ENCODE results near the gene MTHFD1L.

Gene MTHFD1L

GRCh38 chr6:150866147-150866990 lies 867 bp downstream of the MTHFD1L start:
- DNase-seq (ENCODE audit: low spot score): peak; percentile 43

GRCh38 chr6:150866991-150867501 lies 1.5 kb downstream of the MTHFD1L start:
- DNase-seq (ENCODE audit: low spot score): no peak

- no peak for DNase-seq (ENCODE audit: low spot score)
Observed at GRCh38 chr6:150868759-150869158, 3.3 kb downstream of the MTHFD1L start.

- DNase-seq (ENCODE audit: low spot score): no peak
Observed at GRCh38 chr6:150874179-150874578, 8.7 kb downstream of the MTHFD1L start.

GRCh38 chr6:150875841-150876240 lies 10.3 kb downstream of the MTHFD1L start:
- no peak for DNase-seq (ENCODE audit: low spot score)

- no peak for DNase-seq (ENCODE audit: low spot score)
Observed at GRCh38 chr6:150876598-150876997, 11.1 kb downstream of the MTHFD1L start.

GRCh38 chr6:150877928-150878327 lies 12.4 kb downstream of the MTHFD1L start:
- DNase-seq (ENCODE audit: low spot score): no peak

GRCh38 chr6:150878347-150879213 lies 13.1 kb downstream of the MTHFD1L start:
- DNase-seq (ENCODE audit: low spot score): no peak

GRCh38 chr6:150880336-150880735 lies 14.8 kb downstream of the MTHFD1L start:
- DNase-seq (ENCODE audit: low spot score): no peak

- DNase-seq (ENCODE audit: low spot score): no peak
Observed at GRCh38 chr6:150881911-150882481, 16.5 kb downstream of the MTHFD1L start.

- DNase-seq (ENCODE audit: low spot score): no peak
Observed at GRCh38 chr6:150883521-150883920, 18.0 kb downstream of the MTHFD1L start.

GRCh38 chr6:150886155-150886554 lies 20.7 kb downstream of the MTHFD1L start:
- no peak for DNase-seq (ENCODE audit: low spot score)

GRCh38 chr6:150887978-150888563 lies 22.6 kb downstream of the MTHFD1L start:
- no peak for DNase-seq (ENCODE audit: low spot score)

- no peak for DNase-seq (ENCODE audit: low spot score)
Observed at GRCh38 chr6:150890346-150890745, 24.8 kb downstream of the MTHFD1L start.

- DNase-seq (ENCODE audit: low spot score): peak; percentile 83
Observed at GRCh38 chr6:150891888-150892485, 26.5 kb downstream of the MTHFD1L start.

- DNase-seq (ENCODE audit: low spot score): no peak
Observed at GRCh38 chr6:150894191-150894744, 28.8 kb downstream of the MTHFD1L start.

- DNase-seq (ENCODE audit: low spot score): no peak
Observed at GRCh38 chr6:150894935-150895552, 29.5 kb downstream of the MTHFD1L start.

GRCh38 chr6:150895928-150896632 lies 30.6 kb downstream of the MTHFD1L start:
- no peak for DNase-seq (ENCODE audit: low spot score)

GRCh38 chr6:150897400-150897943 lies 32.0 kb downstream of the MTHFD1L start:
- DNase-seq (ENCODE audit: low spot score): no peak
